Occipital lobe (tissue), 2 donors: Measurements from ENCODE around the gene LRRFIP1. TPM values are rescaled to one million over a fixed set of nuclear protein-coding genes. Genes with fewer than 3 reads are reported as not detected.
"Not testable (repeated sequence)": the region's sequence is repeated elsewhere in the genome, so short reads cannot be mapped to it uniquely, and the experiment has no call there.

ENCODE experiments used
- DNase-seq: peaks from one replicate; lab custom pipeline; 2025; lab: John Stamatoyannopoulos, UW
- total RNA-seq: library from RNA; depleted of rRNA; stranded (reverse); fragments of >200 nt; gene quantifications from one replicate; pipeline ENCODE4 v1.2.3, GENCODE V29; 2014

Gene LRRFIP1
- 29.0 TPM for total RNA-seq

- no peak for DNase-seq
Observed at GRCh38 chr2:237627441-237628246, at the start of gene LRRFIP1. TSS of gene LRRFIP1 (plus strand) at chr2:237627587. CDS start at chr2:237627645, 58 bp downstream.

GRCh38 chr2:237577956-237578870 is 49.2 kb upstream of the LRRFIP1 start:
- DNase-seq, result no peak

- DNase-seq, result no peak
Observed at GRCh38 chr2:237581326-237581725, 46.1 kb upstream of the LRRFIP1 start.

- peak; percentile 47 for DNase-seq
Observed at GRCh38 chr2:237581751-237582746, 45.3 kb upstream of the LRRFIP1 start.

- no peak for DNase-seq
Observed at GRCh38 chr2:237583385-237584295, 43.7 kb upstream of the LRRFIP1 start.

GRCh38 chr2:237585590-237586221 is 41.7 kb upstream of the LRRFIP1 start:
- no peak for DNase-seq

- no peak for DNase-seq
Observed at GRCh38 chr2:237588044-237588696, 39.2 kb upstream of the LRRFIP1 start.

GRCh38 chr2:237590272-237591140 is 36.9 kb upstream of the LRRFIP1 start, which contains the start of gene RAB17:
TSS of gene RAB17 (minus strand) at chr2:237590734. CDS start at chr2:237586154, 4,580 bp downstream.
- no peak for DNase-seq

- DNase-seq, result no peak
Observed at GRCh38 chr2:237591141-237591881, 36.1 kb upstream of the LRRFIP1 start.

- DNase-seq, result no peak
Observed at GRCh38 chr2:237592425-237592980, 34.9 kb upstream of the LRRFIP1 start.

- no peak for DNase-seq
Observed at GRCh38 chr2:237593036-237593435, 34.4 kb upstream of the LRRFIP1 start.

- no peak for DNase-seq
Observed at GRCh38 chr2:237593596-237594320, 33.6 kb upstream of the LRRFIP1 start.

GRCh38 chr2:237594514-237594871 is 32.9 kb upstream of the LRRFIP1 start:
- no peak for DNase-seq

- not testable (repeated sequence) for DNase-seq
Observed at GRCh38 chr2:237595829-237596519, 31.4 kb upstream of the LRRFIP1 start.

- no peak for DNase-seq
Observed at GRCh38 chr2:237596520-237597195, 30.7 kb upstream of the LRRFIP1 start.
